Activated T-helper 1 cell treated with Interleukin-2 at 50 U/mL for 16 hours (primary cell): Measurements from ENCODE around the gene SPATA31C1.
"Not testable (repeated sequence)": the region's sequence is repeated elsewhere in the genome, so short reads cannot be mapped to it uniquely, and the experiment has no call there.

Experiments
- DNase-seq: peaks from one replicate; pipeline ENCODE4 v3.0.0-alpha.2; 2020; ENCODE audit warnings: low read depth

SPATA31C1 gene

GRCh38 chr9:87917662-87918061 lies at the start of gene SPATA31C1:
Gene SPATA31C1 (plus strand): TSS chr9:87917962.
- DNase-seq = not testable (repeated sequence)

GRCh38 chr9:87868175-87868574 lies 49.6 kb upstream of the SPATA31C1 start:
- DNase-seq = no peak

GRCh38 chr9:87868635-87869034 lies 49.1 kb upstream of the SPATA31C1 start:
- no peak for DNase-seq

DNA sequence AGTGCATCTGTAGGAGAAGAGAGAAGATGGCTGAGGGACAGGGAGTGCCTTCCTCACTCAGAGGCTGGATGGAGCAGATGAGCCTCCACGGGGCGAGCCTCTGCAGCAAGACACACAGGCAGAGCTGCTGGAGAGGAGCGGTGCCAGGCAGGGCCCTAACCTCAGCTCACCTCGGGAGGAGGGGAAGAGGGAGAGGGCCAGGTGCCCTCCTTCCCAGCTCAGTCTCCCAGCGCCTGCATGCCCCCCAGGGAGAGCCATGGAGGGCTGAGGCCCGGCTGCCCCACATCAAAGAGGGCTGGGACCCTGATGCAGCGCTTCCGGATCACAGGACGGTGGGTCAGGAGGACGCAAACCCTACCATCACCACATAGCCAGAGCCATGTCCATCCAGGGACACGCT lies 48.7 kb upstream of the SPATA31C1 start:
- DNase-seq = no peak

- DNase-seq = no peak
Measured at GRCh38 chr9:87871425-87872078, 46.2 kb upstream of the SPATA31C1 start.

DNA sequence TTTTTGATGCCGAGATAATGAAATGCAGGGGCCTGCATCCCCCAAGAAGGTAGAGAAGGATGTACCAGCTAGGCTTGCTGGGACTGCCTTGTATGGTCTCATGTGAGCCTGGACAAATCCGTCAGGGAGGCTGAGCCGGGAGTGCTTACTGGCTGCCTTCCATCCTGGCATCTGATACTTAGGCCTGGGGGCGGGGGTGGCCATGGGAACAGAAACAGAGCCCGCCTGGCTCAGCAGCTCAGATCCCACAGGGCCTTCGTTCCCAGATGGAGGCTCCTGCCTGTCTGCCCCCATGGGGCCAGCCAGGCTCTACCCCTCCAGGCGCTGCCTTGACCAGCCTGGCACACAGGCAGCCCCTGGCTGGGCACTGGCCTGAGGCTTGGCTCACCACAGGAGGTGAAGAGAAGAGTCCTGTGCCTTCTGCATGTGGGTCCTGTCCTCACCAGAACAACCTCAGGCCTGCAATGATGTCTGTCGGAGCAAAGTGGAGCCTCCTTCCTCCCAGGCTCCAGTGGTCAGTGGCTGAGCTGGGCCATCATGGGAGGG lies 45.6 kb upstream of the SPATA31C1 start:
- DNase-seq = no peak

DNA sequence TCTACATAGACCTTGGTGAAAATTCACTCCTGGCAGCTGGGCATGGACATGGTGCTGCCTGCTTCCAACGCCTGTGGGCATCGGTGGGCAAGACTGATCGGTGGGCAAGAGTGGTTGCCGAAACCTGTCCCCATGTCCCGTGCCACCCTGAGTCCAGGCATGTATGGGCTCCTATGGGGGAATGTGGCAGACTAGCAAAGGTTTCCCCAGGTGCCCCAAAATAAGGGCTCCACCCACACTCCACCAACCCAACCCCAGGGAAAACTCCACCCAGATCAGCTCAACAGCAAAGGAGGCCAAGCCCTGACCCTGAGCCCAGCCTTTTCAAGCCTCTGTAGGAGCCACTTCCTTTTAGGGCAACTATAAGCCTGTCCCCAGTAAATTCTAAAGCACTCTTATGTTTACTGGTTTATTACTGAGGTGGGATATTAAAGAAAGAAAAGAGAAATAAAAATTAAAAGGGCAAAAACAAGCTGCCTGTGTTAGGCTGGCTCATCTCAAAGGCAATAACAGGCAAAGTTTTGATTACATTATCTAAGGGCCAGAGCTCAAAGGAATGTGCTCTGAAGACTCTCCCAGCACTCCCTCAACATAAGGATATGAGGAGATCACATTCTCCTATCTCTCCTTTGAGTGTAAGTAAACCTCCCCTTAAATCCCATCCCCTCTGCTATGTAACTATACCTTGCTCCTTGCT lies 44.0 kb upstream of the SPATA31C1 start:
- no peak for DNase-seq

DNA sequence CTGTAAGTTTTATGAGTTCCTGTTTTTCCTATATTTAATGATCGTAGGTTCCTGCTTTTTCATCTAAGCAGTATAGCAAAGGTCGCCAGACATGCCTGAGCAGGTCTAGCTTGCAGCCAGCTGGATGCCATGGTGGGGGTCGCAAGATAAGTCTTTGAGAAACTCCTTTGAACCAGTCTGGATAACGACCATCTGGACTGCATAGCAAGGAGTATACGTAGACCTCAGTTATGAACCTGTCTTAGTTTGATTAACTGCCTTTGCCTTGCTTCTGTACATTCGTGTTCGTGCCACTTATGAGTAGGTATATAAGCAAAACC lies 43.5 kb upstream of the SPATA31C1 start:
- DNase-seq = no peak

- no peak for DNase-seq
Measured at GRCh38 chr9:87875060-87875459, 42.7 kb upstream of the SPATA31C1 start.

- no peak for DNase-seq
Measured at GRCh38 chr9:87875831-87876545, 41.8 kb upstream of the SPATA31C1 start.

DNA sequence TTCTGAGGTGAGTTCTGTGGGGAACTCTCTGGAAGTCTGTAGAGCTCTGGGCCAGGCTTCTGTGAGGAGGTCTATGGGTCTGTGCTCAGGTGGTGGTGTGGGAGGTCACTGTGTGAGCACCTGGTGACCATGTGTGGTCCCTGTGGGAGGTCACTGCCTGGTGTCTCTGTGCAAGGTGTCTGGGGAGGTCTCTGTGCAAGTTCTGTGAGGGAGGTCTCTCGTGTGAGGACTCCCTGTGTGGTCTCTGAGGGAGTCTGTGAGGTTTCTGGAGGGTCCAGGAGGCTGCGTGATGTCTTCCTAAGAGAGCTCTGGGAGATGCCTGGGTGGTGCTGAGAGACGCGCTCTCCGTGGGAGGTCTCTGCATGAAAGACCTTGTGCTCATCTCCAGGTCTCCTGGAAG lies 41.1 kb upstream of the SPATA31C1 start:
- no peak for DNase-seq

GRCh38 chr9:87878989-87879511 lies 38.7 kb upstream of the SPATA31C1 start:
- DNase-seq = no peak

GRCh38 chr9:87880116-87880515 lies 37.6 kb upstream of the SPATA31C1 start:
- no peak for DNase-seq

- DNase-seq = no peak
Measured at GRCh38 chr9:87880683-87881082, 37.1 kb upstream of the SPATA31C1 start.

GRCh38 chr9:87882627-87883026 lies 35.1 kb upstream of the SPATA31C1 start, which contains the start of gene SPATA31E1:
Gene SPATA31E1 (plus strand): TSS chr9:87882877. CDS start chr9:87882892, 15 bp downstream.
- no peak for DNase-seq

GRCh38 chr9:87883274-87883673 lies 34.5 kb upstream of the SPATA31C1 start:
- no peak for DNase-seq

- no peak for DNase-seq
Measured at GRCh38 chr9:87883990-87884389, 33.8 kb upstream of the SPATA31C1 start.

DNA sequence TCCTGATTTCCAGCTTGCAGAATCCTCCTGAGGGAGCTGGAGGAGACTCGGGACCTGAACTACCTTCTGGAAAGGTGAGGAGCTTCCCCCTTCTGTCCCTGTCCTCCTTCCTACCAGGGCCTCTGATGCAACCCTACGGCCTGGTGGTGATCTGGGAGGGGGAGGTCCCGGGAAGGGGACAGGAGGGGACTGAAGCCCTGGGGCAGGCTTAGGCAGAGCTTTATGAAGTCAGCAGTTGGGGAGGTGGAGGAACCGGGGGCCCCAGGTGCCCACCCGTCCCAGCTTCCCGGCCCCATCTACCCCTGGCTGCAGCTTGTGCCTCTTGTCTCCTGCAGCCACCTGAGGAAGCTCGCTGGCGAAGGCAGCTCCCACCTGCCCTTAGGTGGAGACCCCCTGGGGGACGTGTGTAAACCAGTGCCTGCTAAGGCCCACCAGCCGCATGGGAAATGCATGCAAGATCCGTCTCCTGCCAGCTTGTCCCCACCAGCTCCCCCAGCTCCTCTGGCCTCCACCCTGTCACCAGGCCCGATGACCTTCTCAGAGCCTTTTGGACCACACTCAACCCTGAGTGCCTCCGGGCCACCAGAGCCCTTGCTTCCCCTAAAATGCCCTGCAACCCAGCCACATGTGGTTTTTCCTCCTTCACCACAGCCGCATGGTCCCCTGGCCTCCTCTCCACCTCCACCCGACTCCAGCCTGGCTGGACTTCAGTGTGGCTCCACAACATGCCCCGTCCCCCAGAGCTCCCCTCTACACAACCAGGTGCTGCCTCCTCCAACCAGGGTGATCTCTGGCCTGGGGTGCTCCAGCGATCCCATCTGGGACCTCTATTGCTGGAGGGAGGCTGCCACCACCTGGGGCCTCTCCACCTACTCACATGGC lies 32.9 kb upstream of the SPATA31C1 start:
- DNase-seq = no peak

- no peak for DNase-seq
Measured at GRCh38 chr9:87885484-87886189, 32.1 kb upstream of the SPATA31C1 start.

- DNase-seq = no peak
Measured at GRCh38 chr9:87886210-87886932, 31.4 kb upstream of the SPATA31C1 start.
